ENCODE measurements around the gene FRMPD4. TPM values are rescaled to one million over a fixed set of nuclear protein-coding genes. Genes with fewer than 3 reads are reported as not detected.

FRMPD4 gene
- total RNA-seq, 1 donor from 2014 or later = 0.54 TPM

DNA sequence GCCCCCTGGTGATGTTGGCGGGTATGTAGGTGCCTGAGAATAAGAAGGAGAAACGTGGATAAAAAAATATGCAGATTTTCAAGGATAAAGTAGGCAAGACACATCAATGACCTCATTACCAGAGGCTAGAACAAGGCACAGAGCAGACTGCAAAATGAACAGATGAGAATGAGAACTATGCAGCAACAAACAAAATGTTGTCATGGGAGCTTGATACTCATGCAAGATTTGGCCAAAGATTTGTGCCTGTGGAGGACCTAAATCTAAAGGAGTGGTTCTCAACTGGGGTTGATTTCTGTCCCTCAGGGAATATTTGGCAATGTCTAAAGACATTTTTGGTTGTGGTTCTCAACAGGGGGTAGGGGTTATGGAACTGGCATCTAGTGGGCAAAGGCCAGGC lies 177.3 kb downstream of the FRMPD4 start:
- H3K4me3 Mint-ChIP-seq (ENCODE audit: unreplicated experiment) = no peak overlapping the region

DNA sequence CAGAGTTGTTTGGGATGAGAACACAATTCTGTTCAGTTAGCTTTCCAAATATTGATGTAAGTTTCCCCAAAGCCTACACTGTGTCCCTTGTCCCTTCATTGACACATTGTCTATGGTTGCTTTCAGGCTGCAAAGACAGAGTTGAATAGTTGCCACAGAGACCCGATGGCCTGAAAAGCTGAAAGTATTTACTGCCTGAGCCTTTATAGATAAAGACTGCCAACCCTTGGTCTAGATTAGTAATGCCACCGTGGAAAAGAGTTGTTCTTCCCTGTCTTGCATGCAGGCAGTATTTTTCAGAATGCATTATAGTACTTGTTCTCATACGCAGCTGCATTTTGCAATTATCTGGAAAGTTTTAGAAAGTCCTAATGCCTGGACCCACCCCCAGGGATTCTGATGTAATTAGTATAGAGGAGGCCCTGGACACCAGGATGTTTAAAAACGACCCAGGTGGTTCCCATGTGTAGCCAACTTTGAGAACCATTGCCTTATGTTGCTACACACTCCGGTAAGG lies 180.8 kb downstream of the FRMPD4 start:
- H3K4me3 ChIP-seq (ENCODE audit: insufficient read depth, low read depth, low read length) = no peak overlapping the region
- no peak overlapping the region for H2AFZ ChIP-seq (ENCODE audit: low read depth, low read length)
- H3K4me1 Mint-ChIP-seq (ENCODE audit: low read depth, unreplicated experiment) = no peaks in the 10 kb centered on the region
- H3K27me3 ChIP-seq (ENCODE audit: insufficient read depth, low read length) = no peaks in the 10 kb centered on the region
- DNase-seq (ENCODE audit: low read depth) = no peak
- no peak overlapping the region for H3K4me3 Mint-ChIP-seq (ENCODE audit: unreplicated experiment)
- H4K20me1 ChIP-seq (ENCODE audit: insufficient read depth, low read length) = no peaks in the 10 kb centered on the region
- H3K36me3 Mint-ChIP-seq (ENCODE audit: low read depth, unreplicated experiment) = no peaks in the 10 kb centered on the region
- H3K9ac ChIP-seq (ENCODE audit: low read length) = no peak overlapping the region
- no peaks in the 10 kb centered on the region for H3K4me1 ChIP-seq (ENCODE audit: insufficient read depth, low read length)
- no peaks in the 10 kb centered on the region for H3K27me3 Mint-ChIP-seq (ENCODE audit: low read depth, unreplicated experiment)
- no peaks in the 10 kb centered on the region for H3K79me2 ChIP-seq (ENCODE audit: insufficient read depth, low read length)
- H3K9me3 ChIP-seq (ENCODE audit: insufficient read depth, low read depth, low read length) = no peaks in the 10 kb centered on the region
- TF ChIP-seq EZH2 (IDR thresholded peaks at IDR 0.05; ENCODE audit: insufficient read depth, low read length) = no peak
- TF ChIP-seq, protein P1, sequence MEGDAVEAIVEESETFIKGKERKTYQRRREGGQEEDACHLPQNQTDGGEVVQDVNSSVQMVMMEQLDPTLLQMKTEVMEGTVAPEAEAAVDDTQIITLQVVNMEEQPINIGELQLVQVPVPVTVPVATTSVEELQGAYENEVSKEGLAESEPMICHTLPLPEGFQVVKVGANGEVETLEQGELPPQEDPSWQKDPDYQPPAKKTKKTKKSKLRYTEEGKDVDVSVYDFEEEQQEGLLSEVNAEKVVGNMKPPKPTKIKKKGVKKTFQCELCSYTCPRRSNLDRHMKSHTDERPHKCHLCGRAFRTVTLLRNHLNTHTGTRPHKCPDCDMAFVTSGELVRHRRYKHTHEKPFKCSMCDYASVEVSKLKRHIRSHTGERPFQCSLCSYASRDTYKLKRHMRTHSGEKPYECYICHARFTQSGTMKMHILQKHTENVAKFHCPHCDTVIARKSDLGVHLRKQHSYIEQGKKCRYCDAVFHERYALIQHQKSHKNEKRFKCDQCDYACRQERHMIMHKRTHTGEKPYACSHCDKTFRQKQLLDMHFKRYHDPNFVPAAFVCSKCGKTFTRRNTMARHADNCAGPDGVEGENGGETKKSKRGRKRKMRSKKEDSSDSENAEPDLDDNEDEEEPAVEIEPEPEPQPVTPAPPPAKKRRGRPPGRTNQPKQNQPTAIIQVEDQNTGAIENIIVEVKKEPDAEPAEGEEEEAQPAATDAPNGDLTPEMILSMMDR (IDR thresholded peaks at IDR 0.05; ENCODE audit: insufficient read depth, low read depth, low read length) = no peak
- H3K27ac ChIP-seq (ENCODE audit: low read depth, low read length) = no peak overlapping the region
- H3K4me2 ChIP-seq (ENCODE audit: low read length) = no peak overlapping the region
- peaks cover 4% of the 10 kb centered on the region for H3K9me3 Mint-ChIP-seq (ENCODE audit: unreplicated experiment)
- no peaks in the 10 kb centered on the region for H3K36me3 ChIP-seq (ENCODE audit: insufficient read depth, low read length)
- H3K27ac Mint-ChIP-seq (ENCODE audit: unreplicated experiment) = no peak overlapping the region
- no peak for FAIRE-seq

More for the DNA sequence above, 177.3 kb downstream of the FRMPD4 start:
- no peak for DNase-seq (ENCODE audit: low read depth)
- Mint-ChIP-seq H3K36me3 (ENCODE audit: low read depth, unreplicated experiment) (no peaks in the 10 kb centered on the region), H3K27me3 (ENCODE audit: low read depth, unreplicated experiment) (no peaks in the 10 kb centered on the region), H3K9me3 (ENCODE audit: unreplicated experiment) (peaks cover 3% of the 10 kb centered on the region), H3K4me1 (ENCODE audit: low read depth, unreplicated experiment) (no peaks in the 10 kb centered on the region), H3K27ac (ENCODE audit: unreplicated experiment) (no peak overlapping the region)
- Histone ChIP-seq H3K9ac (ENCODE audit: low read length) (no peak overlapping the region), H3K4me3 (ENCODE audit: insufficient read depth, low read depth, low read length) (no peak overlapping the region), H3K4me2 (ENCODE audit: low read length) (no peak overlapping the region), H4K20me1 (ENCODE audit: insufficient read depth, low read length) (no peaks in the 10 kb centered on the region), H2AFZ (ENCODE audit: low read depth, low read length) (no peak overlapping the region), H3K36me3 (ENCODE audit: insufficient read depth, low read length) (no peaks in the 10 kb centered on the region), H3K79me2 (ENCODE audit: insufficient read depth, low read length) (no peaks in the 10 kb centered on the region), H3K27me3 (ENCODE audit: insufficient read depth, low read length) (no peaks in the 10 kb centered on the region), H3K9me3 (ENCODE audit: insufficient read depth, low read depth, low read length) (no peaks in the 10 kb centered on the region), H3K4me1 (ENCODE audit: insufficient read depth, low read length) (no peaks in the 10 kb centered on the region), H3K27ac (ENCODE audit: low read depth, low read length) (no peak overlapping the region)
- TF ChIP-seq, protein P1 (IDR thresholded peaks at IDR 0.05; ENCODE audit: insufficient read depth, low read depth, low read length) = no peak
- TF ChIP-seq EZH2 (IDR thresholded peaks at IDR 0.05; ENCODE audit: insufficient read depth, low read length) = no peak
- peak; percentile 58 for FAIRE-seq

DNA sequence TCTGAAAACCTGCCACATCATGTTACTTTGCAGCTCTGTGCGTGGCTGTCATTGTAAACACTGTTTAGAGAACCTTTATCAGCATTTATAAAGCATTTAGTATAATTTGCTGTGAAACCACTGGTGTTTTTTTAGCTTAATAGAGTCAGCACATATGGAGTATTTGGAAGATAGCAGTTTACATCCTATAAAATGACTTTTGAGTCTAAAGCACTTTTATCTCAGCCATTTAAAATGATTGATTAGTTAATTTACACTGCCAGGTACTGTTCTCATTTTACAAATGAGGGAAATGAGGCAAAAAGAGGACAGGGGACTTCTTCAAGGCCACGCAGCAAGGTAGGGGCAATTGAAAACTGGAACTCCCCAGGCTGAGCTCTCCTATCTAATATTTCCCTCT lies 181.7 kb downstream of the FRMPD4 start:
- no peaks in the 10 kb centered on the region for H3K36me3 ChIP-seq (ENCODE audit: insufficient read depth, low read length)
- no peak overlapping the region for H3K9ac ChIP-seq (ENCODE audit: low read length)
- no peak for DNase-seq (ENCODE audit: low read depth)
- no peak overlapping the region for H3K4me2 ChIP-seq (ENCODE audit: low read length)
- Mint-ChIP-seq H3K4me1 (ENCODE audit: low read depth, unreplicated experiment) (no peaks in the 10 kb centered on the region), H3K9me3 (ENCODE audit: unreplicated experiment) (peaks cover 4% of the 10 kb centered on the region), H3K4me3 (ENCODE audit: unreplicated experiment) (no peak overlapping the region), H3K36me3 (ENCODE audit: low read depth, unreplicated experiment) (no peaks in the 10 kb centered on the region), H3K27me3 (ENCODE audit: low read depth, unreplicated experiment) (no peaks in the 10 kb centered on the region), H3K27ac (ENCODE audit: unreplicated experiment) (no peak overlapping the region)
- H3K9me3 ChIP-seq (ENCODE audit: insufficient read depth, low read depth, low read length) = no peaks in the 10 kb centered on the region
- no peak overlapping the region for H2AFZ ChIP-seq (ENCODE audit: low read depth, low read length)
- no peak overlapping the region for H3K4me3 ChIP-seq (ENCODE audit: insufficient read depth, low read depth, low read length)
- no peaks in the 10 kb centered on the region for H3K4me1 ChIP-seq (ENCODE audit: insufficient read depth, low read length)
- no peaks in the 10 kb centered on the region for H3K27me3 ChIP-seq (ENCODE audit: insufficient read depth, low read length)
- H4K20me1 ChIP-seq (ENCODE audit: insufficient read depth, low read length) = no peaks in the 10 kb centered on the region
- no peak overlapping the region for H3K27ac ChIP-seq (ENCODE audit: low read depth, low read length)
- no peaks in the 10 kb centered on the region for H3K79me2 ChIP-seq (ENCODE audit: insufficient read depth, low read length)
- TF ChIP-seq EZH2 (IDR thresholded peaks at IDR 0.05; ENCODE audit: insufficient read depth, low read length) = no peak
- TF ChIP-seq, protein P1 (IDR thresholded peaks at IDR 0.05; ENCODE audit: insufficient read depth, low read depth, low read length) = no peak
- peak; percentile 23 for FAIRE-seq

All from astrocyte (in vitro differentiated cells and primary cell).